ENCODE data around the gene OBP2A. TPM values are rescaled to one million over a fixed set of nuclear protein-coding genes. Genes with fewer than 3 reads are reported as not detected.

Gene OBP2A
- total RNA-seq, 1 experiment from 2014 or later: not detected

GRCh38 chr9:135522931-135523330 is 23.0 kb upstream of the OBP2A start (continued):
- TF ChIP-seq ZNF121 (CRISPR knock-in tag; IDR thresholded peaks at IDR 0.05) (no peak), E2F5 (CRISPR knock-in tag; IDR thresholded peaks at IDR 0.05) (no peak), USF2 (CRISPR knock-in tag; IDR thresholded peaks at IDR 0.05) (no peak), E2F4 (CRISPR knock-in tag; IDR thresholded peaks at IDR 0.05; ENCODE audit: borderline replicate concordance, low read depth) (no peak), AR (CRISPR knock-in tag; IDR thresholded peaks at IDR 0.05) (no peak), HMGA2 (CRISPR knock-in tag; IDR thresholded peaks at IDR 0.05) (no peak), ATF1 (CRISPR knock-in tag; IDR thresholded peaks at IDR 0.05) (no peak), JAZF1 (CRISPR knock-in tag; IDR thresholded peaks at IDR 0.05) (no peak), ZBTB43 (CRISPR knock-in tag; IDR thresholded peaks at IDR 0.05) (no peak), CDX4 (CRISPR knock-in tag; IDR thresholded peaks at IDR 0.05; ENCODE audit: borderline replicate concordance) (no peak), OVOL2 (CRISPR knock-in tag; IDR thresholded peaks at IDR 0.05; ENCODE audit: borderline replicate concordance) (no peak)

GRCh38 chr9:135523521-135524129 is 22.3 kb upstream of the OBP2A start:
- ATAC-seq (peak; percentile 23; the same call in 1 of the 2 replicates), DNase-seq (ENCODE audit: low spot score) (no peak)
- ChIA-PET CTCF (interaction anchor here (1.2 to 5.6 kb wide), 2 partner anchors 18 to 264 kb away, joined by 3 to 42 read pairs; no protein-coding TSS in a partner anchor), POLR2A (no interaction called here)
- H3K27ac Mint-ChIP-seq: no peak overlapping the region
- no peaks in the 10 kb centered on the region for H3K36me3 Mint-ChIP-seq
- no peaks in the 10 kb centered on the region for H3K27me3 Mint-ChIP-seq (ENCODE audit: low read depth)
- H3K4me3 Mint-ChIP-seq: no peak overlapping the region
- peaks cover 9% of the 10 kb centered on the region for H3K4me1 Mint-ChIP-seq
- H3K9me3 Mint-ChIP-seq: peaks cover 7% of the 10 kb centered on the region
- TF ChIP-seq TP53 (CRISPR knock-in tag; IDR thresholded peaks at IDR 0.05) (no peak), CBFB (CRISPR knock-in tag; IDR thresholded peaks at IDR 0.05; ENCODE audit: low read depth) (no peak), SP1 (CRISPR knock-in tag; conservative IDR thresholded peaks at IDR 0.05) (no peak), TEAD4 (CRISPR knock-in tag; IDR thresholded peaks at IDR 0.05) (no peak), ZSCAN18 (CRISPR knock-in tag; IDR thresholded peaks at IDR 0.05) (no peak), NR1H2 (CRISPR knock-in tag; IDR thresholded peaks at IDR 0.05) (no peak), FOXJ3 (CRISPR knock-in tag; IDR thresholded peaks at IDR 0.05; ENCODE audit: borderline replicate concordance) (no peak), TEAD1 (CRISPR knock-in tag; IDR thresholded peaks at IDR 0.05) (no peak), ZNF121 (CRISPR knock-in tag; IDR thresholded peaks at IDR 0.05) (no peak), HMGA2 (CRISPR knock-in tag; IDR thresholded peaks at IDR 0.05) (no peak), ARID4B (CRISPR knock-in tag; IDR thresholded peaks at IDR 0.05; ENCODE audit: borderline replicate concordance) (no peak), ZNF396 (CRISPR knock-in tag; IDR thresholded peaks at IDR 0.05; ENCODE audit: borderline replicate concordance) (no peak), IRF1 (CRISPR knock-in tag; IDR thresholded peaks at IDR 0.05) (no peak)

Data from WTC11 (cell line).